HG03135 (cell line): Measurements from ENCODE around the gene TSPYL1.

Experiments
- ATAC-seq: cut with Tn5 transposase; IDR thresholded peaks from one replicate; pipeline ENCODE4 v1.9.1; 2021; ENCODE audit warnings: mild to moderate bottlenecking, moderate library complexity; ENCODE audit not compliant: unreplicated experiment

The TSPYL1 gene

DNA sequence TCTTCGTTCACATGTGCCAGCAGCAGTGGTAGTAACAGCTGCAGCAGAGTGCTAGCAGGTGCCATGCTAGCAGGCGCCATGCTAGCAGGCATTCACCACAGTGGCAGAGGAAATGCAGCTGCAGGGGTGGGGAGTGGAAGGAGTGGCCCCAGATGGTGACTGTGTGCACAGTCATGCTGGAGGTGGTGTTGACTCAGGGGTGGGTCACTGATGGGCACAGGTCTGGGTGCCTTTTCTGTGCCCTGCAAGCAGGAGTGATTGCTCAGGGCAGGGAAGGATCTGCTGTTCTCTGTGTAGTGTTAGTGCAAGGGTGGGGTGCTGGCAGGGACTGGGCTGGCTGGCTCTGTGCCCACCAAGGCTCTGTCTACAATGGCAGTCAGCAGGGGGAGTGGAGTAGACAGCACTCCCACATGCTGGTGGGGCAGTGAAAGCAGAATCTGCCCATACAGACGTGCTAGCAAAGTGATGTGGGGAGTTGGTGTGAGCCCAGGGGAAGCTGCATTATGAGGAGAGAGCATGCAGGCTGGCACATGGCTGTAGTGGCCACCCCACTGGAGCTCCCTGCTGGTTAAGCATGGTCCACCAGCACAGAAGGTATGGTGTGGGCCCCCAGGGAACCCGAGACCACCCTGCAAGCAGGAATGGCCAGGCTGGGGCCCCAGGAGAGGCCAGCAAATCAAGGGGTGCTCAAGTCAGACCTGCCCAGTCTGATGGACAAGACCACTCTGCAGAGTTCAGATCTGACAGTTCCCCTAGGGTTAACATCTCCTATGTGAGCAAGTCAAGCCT is 14.5 kb downstream of the TSPYL1 start:
- no peak for ATAC-seq

DNA sequence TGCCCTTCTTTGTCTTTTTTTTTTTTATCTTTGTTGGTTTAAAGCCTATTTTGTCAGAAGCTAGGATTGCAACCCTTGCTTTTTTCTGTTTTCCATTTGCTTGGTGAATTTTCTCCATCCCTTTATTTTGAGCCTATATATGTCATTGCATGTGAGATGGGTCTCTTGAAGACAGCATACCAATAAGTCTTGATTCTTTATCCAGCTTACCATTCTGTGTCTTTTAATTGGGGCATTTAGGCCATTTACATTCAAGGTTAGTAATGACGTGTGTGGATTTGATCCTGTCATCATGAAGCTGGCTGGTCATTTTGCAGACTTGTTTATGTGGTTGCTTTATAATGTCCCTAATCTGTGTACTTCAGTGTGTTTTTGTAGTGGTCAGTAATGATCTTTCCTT is 16.4 kb downstream of the TSPYL1 start:
- no peak for ATAC-seq

DNA sequence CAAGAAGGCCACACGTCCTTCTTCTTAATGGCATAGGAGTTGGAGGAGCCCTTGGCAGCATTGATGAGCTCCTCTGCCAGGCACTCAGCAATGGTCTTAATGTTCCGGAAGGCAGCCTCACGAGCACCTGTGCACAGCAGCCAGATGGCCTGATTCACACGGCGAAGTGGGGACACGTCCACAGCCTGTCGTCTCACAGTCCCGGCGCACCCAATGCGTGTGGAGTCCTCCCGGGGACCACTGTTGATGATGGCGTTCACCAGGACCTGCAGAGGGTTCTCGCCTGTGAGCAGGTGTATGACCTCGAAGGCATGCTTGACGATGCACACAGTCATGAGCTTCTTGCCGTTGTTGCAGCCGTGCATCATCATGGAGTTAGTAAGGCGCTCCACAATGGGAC is 21.2 kb downstream of the TSPYL1 start:
- no peak for ATAC-seq

DNA sequence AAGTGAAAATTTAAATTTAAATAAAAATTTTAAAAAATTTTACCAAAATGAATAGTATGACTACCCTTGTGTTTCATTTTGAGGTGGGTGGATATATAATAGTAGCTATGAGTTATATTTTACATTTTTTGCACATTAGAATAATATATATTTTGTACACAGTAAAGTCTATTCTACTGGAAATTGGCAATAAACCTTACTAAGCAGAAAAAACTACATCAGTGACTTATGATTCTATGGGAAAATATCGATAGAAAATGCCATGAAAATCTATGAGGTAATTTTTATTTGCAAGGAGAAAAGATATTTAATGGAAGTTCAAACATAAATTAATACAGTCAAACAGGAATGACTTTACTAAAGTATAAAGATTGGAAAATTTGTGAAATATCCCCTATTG is 23.0 kb downstream of the TSPYL1 start:
- ATAC-seq = no peak

DNA sequence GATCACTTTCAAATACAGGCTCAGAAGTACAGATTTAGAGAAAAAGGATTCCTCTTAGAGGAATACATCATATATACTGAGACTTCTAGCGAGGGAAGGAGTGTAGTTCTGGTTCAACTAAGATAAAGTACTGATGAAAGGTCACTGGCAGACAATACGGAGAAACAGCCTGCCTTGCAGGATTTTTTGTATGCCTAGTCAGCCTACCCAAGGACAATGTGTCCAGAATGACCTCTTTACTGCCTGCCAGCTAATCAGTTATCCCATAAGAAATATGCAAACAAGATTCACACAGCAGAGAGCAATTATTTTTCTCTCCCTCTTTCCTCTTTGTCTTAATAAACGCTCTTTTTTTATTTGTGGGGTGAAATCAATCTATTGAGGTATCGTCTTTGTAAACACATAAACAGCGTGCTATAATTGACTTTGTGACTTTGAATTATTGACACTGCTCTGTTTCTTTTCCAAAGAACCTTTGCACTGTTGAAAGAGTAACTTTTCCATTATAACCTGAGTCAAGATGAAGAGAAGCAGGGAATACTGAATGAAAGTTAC is 24.4 kb downstream of the TSPYL1 start:
- ATAC-seq = no peak

DNA sequence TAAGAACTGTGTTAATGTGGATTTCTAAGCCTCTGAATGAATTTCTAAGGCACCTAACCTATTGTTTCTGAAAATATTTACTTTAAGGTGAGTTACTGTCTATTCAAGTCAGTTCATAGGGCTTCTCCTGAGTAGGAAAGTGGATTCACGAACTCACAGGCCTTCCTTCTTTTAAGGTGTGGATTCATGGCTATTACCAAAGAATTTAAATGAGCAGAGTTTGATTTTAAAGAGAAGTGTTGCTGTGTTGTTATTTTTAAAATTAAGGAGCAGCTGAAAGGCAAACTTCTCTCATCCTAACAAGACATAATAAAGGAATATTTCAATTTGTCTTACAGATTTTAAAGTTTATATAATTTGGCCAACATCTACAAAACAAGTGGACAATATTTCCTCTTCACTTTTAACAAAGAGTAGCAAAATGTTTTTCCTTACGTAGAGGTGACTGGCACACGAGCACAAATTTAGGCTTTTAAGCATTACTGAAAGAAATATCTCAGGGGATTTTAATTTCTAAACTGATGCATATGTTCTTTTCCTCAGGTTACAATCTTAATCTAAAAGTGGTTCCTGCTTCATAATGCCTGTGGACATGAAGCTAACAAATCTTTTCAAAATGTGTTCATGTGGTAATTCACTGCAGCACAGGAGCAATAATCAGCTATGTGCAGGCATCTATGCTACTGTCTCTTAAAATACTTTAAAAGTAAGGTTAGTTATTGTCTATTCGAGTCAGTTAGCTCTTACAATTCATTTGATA is 25.3 kb downstream of the TSPYL1 start:
- ATAC-seq = peak; percentile 27

DNA sequence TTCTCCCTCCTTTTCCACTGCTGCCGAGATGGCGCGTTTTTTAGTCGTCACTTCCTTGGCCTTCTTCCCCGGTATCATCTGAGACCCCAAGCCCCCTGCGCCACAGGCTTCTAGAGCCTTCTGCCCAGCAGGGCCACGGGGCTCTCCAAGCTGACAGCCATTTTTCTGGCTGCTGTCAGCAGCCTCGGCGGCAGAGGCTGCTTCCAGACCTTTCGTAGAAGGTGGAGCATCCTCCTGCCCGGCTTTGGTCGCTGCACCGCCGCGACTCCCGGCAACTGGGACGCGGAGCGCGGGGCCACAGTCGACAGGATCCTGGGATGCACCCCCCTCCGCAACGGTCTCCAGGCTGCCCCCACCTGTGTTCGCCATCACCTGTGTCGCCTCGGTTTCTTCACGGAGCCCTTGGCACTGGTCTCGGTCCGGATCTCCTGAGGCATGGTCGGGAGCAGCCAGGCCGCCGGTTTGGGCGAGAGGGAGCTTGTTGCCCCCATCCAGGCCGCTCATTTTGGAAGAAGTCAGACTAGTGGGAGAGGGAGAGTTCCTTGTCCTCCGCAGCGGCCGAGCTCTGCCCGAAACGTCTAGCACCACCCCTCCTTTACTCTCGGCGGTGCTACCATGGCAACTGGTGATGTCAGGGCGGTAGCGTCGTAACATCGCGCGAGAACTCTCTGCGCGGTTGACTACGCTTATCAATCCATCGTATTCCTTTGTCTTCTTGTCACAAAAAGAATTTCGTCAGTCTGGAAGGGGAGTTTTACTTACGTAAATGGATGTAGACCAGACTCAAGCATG is 26.0 kb downstream of the TSPYL1 start, which contains the start of gene TSPYL4:
TSS of gene TSPYL4 (minus strand) at position 571 of the 792 bp plus-strand sequence. CDS start at position 504, 67 bp downstream.
- ATAC-seq = peak; percentile 100

DNA sequence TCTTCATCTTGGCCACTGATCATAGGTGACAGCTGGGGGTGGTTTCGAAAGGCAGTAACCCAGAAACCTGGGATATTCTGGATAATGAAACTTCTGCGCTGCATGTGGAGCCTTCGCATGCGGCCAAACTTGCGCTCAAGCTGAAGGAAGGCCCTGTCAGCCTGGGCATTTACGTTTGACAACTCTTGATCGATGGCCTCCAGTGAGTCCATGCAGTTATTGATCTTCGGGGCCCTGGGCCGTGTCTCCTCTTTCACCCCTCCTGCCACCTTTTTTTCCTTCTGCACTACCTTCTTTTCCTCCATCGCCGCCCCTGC is 26.6 kb downstream of the TSPYL1 start:
- ATAC-seq = no peak

DNA sequence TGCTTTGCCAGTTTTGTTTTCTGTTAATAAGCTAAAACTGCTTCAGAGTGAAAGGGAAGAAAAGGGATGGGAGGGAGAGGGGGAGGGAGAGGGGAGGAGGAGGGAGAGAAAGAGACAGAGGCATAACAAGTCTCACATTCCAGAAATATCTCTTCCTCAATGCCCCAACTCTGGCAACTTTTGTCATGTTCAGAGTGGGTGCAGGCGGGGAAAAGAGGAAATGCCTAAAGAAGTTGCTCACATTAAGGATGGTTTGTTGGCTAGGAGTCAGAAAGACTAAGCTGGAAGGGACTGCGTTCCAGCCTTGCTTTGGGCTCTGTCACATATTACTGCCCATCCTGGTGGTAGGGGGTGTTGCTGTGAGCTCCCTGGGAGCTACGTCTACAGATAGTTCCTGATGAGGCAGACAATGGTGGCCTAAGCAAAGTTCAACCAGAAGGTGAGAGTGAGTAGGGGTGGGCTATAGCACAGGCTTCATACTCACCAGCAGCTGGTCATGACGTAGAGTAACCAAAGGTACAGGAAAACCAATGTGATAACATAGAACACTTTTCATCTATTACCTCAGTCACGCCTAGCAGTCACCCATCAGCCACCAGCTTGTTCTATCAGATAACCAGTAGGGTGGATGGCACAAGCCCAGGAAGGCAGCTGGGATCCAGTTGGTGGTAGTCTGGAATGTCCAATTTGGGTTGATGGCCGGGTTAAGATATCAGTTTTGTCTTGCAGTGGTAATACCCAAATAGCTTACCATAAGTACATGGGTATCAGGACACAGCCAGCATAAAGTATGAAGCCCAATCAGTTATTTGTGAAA is 28.0 kb downstream of the TSPYL1 start:
- no peak for ATAC-seq

DNA sequence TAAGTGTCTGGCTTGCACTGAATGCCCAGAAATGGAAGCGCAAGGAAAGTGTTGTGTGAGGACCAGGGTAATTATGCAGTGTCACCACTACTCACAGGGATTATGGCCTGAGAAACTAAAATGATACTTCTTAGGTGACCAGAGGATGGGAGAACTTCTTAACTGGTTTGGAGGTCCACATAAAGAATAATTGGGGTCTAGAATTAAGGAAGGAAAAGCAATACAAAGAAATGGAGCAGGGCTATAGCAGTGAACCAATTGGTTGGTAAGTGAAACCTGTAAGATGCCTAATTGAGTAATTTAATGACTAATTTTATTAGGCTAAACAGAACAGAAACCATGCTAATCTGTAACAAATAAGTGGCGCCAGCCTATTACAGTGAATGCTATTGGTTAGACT is 31.2 kb downstream of the TSPYL1 start:
- no peak for ATAC-seq

DNA sequence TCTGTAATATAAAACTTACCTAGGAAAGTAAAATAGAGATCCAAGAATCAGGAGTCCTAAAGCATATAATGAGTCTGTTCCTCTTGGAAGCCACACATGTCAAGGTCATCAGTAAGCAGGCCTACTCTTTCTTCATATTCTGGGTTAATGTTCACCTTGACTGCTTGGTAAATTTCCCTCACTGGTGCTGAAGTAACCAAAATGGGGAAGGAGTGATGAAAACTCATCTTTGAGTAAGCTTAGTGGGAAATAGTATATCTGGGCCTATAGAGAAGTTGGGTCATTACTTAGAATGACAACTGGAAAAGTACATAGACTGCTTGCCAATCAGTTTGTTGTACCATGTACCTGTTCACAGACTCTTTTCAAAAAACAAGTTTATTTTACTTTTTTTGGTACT is 32.4 kb downstream of the TSPYL1 start:
- no peak for ATAC-seq

DNA sequence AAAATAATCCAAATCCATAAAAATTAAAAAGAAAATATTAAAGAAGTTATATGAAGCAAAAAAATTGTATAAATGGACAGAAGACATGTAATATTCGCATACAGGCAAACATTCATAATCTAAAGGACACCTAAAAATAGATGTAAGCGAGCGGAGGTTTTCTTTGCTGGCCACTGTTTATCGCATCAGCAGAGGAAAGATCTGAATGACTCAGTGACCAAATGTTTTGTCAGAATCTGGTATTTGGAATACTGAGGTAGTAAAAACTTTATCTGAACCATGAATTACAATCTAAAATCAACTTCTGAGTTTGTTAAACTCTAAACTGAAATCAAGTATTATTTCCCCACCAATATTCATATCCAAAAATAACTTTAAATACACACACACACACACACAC is 33.6 kb downstream of the TSPYL1 start:
- no peak for ATAC-seq

DNA sequence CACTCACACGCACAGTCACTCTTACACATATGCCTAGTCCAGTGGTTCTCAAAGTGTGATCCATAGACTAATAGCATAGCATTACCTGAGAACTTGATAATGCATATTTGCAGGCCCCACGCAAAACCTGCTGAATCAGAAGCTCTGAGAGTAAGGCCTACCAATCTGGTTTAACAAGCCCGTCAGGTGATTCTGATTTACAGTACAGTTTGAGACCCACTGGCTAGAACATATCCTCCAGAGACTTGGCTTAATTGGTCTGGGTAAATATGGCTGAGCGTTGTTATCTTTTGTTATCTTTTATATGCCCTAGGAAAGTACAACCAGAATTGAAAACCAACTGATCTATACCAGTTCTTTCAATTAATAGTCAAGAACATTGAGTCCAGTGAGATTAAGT is 35.4 kb downstream of the TSPYL1 start:
- ATAC-seq = no peak

DNA sequence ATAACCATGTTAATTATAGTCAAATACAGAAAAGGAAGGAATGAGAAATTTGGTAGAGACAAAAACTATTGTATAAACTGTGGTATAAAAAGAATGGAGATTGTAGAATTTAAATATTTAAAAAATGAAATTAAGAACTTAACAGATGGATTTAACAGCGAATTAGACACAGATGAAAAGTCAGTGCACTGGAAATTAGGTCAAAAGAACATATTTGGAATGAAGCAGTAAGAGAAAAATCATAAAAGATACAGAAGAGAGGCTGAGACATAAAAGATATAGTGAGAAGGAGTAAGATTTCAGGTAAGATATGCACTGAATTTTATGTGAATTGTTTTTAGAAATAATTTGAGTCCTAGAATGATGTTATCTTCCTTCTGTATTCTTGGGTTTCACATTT is 39.9 kb downstream of the TSPYL1 start:
- no peak for ATAC-seq

DNA sequence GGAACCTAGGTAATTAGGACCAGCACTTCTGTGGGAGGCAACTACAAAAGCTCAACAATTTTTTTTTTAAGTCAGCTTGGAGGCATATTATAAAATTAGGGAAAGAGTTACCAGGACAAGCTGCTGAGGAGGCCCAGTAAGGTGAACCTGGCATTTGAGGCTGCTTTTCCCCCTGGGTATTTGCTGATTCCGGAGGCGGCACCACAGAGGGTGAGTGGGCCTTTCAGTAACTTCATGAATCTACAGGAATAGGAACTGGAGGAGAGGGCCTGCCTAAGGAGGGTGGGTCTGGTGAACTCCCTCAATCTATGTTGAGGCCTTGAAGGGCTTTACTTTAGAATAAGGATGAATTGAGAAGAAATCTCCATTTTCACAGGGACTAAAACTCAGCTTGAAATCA is 40.5 kb downstream of the TSPYL1 start:
- ATAC-seq = no peak

DNA sequence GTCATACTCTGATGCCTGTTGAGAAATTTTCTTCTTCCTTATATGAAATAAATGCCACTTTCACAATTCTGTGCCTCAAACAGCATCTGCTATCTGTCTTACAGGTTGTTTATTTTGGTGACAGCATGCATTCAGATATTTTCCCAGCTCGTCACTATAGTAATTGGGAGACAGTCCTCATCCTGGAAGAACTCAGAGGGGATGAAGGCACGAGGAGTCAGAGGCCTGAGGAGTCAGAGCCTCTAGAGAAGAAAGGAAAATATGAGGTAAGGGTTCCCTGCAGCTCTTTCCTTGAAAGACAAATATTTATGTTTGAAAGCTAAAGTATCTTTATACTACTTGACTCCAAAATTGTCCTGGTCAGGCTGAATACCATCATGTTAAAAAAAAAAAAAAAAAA is 41.6 kb downstream of the TSPYL1 start:
- ATAC-seq = no peak

DNA sequence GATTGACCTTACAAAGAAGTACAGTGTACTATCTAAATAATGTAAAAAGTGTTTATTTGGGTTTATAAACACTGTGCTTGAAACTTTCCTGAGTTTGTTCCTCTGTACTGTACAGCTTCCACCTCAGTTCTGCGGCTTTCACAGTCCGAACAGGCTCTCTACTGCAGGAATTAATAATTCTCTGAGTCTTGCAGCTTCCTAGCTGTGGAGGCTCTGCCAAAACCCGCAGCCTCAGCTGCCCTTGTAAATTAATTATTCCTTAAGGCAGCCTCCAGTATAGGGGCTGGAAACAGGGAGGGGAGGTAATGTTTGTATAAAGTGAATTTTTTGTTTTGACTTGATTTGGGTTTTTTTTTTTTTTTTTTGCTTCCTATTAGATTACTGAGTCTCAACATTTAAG is 45.0 kb downstream of the TSPYL1 start:
- no peak for ATAC-seq

DNA sequence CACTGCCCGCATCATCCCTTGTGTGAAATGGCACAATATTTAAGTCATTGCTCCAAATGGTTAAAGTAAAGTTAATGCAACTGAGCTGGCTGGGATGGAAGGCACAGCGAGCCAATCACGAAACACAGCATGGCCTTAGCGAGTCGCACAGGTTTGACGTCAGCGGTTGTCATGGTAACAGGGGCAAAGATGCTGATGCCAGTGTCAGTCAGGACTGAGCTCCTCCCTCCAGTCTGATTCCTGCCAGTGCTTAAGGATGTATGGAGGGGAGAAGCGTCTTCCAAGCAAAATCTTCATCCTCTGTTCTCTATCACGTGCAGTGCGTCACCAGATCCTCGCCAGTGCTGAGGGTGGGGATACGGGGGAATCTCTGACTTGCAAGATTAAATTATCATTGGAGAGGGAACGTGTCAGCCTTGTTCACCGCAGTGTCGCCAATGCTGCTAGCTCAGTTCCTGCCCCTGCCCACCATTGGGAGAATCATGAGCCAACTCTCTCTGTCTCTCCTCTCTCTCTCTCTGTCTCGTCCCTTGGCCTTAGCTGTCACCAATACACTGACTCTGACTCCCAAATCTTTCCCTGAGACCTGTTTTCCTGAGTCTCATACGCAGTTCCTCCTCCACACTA is 50.3 kb downstream of the TSPYL1 start:
- no peak for ATAC-seq
